ENCODE data around the gene CFAP100.

CFAP100 gene

GRCh38 chr3:126364731-126365301 is 29.9 kb upstream of the CFAP100 start:
- Histone ChIP-seq H3K27ac (ENCODE audit: low read depth, low read length) (no peak overlapping the region), H3K9ac (ENCODE audit: low read length in 5 of 5) (no peak overlapping the region), H3K4me1 (ENCODE audit: control insufficient read depth in 5 of 5, insufficient read depth in 5 of 5, low read length in 5 of 5) (peaks cover 0 to 10% (median 0%) of the 10 kb centered on the region in 5 donors), H3K27me3 (ENCODE audit: control insufficient read depth in 5 of 5, insufficient read depth in 4 of 5, low read length in 5 of 5) (peaks cover 0 to 9% (median 0%) of the 10 kb centered on the region in 5 donors), H3K4me3 (ENCODE audit: low read depth in 1 of 5, low read length in 5 of 5) (no peak overlapping the region), H3K36me3 (ENCODE audit: control insufficient read depth in 5 of 5, insufficient read depth in 5 of 5, low read length in 5 of 5) (no peaks in the 10 kb centered on the region), H3K9me3 (ENCODE audit: control insufficient read depth in 5 of 5, low read length in 5 of 5) (no peaks in the 10 kb centered on the region)

GRCh38 chr3:126365351-126366277 is 29.1 kb upstream of the CFAP100 start:
- Histone ChIP-seq H3K27ac (ENCODE audit: low read depth, low read length) (no peak overlapping the region), H3K4me3 (ENCODE audit: low read depth in 1 of 5, low read length in 5 of 5) (no peak overlapping the region), H3K9ac (ENCODE audit: low read length in 5 of 5) (no peak overlapping the region), H3K27me3 (ENCODE audit: control insufficient read depth in 5 of 5, insufficient read depth in 4 of 5, low read length in 5 of 5) (peaks cover 0 to 6% (median 0%) of the 10 kb centered on the region in 5 donors), H3K36me3 (ENCODE audit: control insufficient read depth in 5 of 5, insufficient read depth in 5 of 5, low read length in 5 of 5) (no peaks in the 10 kb centered on the region), H3K4me1 (ENCODE audit: control insufficient read depth in 5 of 5, insufficient read depth in 5 of 5, low read length in 5 of 5) (peaks cover 0 to 10% (median 0%) of the 10 kb centered on the region in 5 donors), H3K9me3 (ENCODE audit: control insufficient read depth in 5 of 5, low read length in 5 of 5) (no peaks in the 10 kb centered on the region)

GRCh38 chr3:126367316-126367805 is 27.3 kb upstream of the CFAP100 start:
- H3K36me3 ChIP-seq (ENCODE audit: control insufficient read depth in 5 of 5, insufficient read depth in 5 of 5, low read length in 5 of 5), result no peaks in the 10 kb centered on the region
- no peaks in the 10 kb centered on the region for H3K9me3 ChIP-seq (ENCODE audit: control insufficient read depth in 5 of 5, low read length in 5 of 5)
- no peaks in the 10 kb centered on the region for H3K27me3 ChIP-seq (ENCODE audit: control insufficient read depth in 5 of 5, insufficient read depth in 4 of 5, low read length in 5 of 5)
- no peak overlapping the region for H3K4me3 ChIP-seq (ENCODE audit: low read depth in 1 of 5, low read length in 5 of 5)
- no peak overlapping the region for H3K27ac ChIP-seq (ENCODE audit: low read depth, low read length)
- peaks cover 0 to 11% (median 0%) of the 10 kb centered on the region in 5 donors for H3K4me1 ChIP-seq (ENCODE audit: control insufficient read depth in 5 of 5, insufficient read depth in 5 of 5, low read length in 5 of 5)
- no peak overlapping the region for H3K9ac ChIP-seq (ENCODE audit: low read length in 5 of 5)

- Histone ChIP-seq H3K9ac (ENCODE audit: low read length in 5 of 5) (no peak overlapping the region), H3K27ac (ENCODE audit: low read depth, low read length) (no peak overlapping the region), H3K9me3 (ENCODE audit: control insufficient read depth in 5 of 5, low read length in 5 of 5) (no peaks in the 10 kb centered on the region), H3K27me3 (ENCODE audit: control insufficient read depth in 5 of 5, insufficient read depth in 4 of 5, low read length in 5 of 5) (no peaks in the 10 kb centered on the region), H3K4me1 (ENCODE audit: control insufficient read depth in 5 of 5, insufficient read depth in 5 of 5, low read length in 5 of 5) (peaks cover 6 to 32% (median 21%) of the 10 kb centered on the region in 5 donors), H3K36me3 (ENCODE audit: control insufficient read depth in 5 of 5, insufficient read depth in 5 of 5, low read length in 5 of 5) (no peaks in the 10 kb centered on the region), H3K4me3 (ENCODE audit: low read depth in 1 of 5, low read length in 5 of 5) (no peak overlapping the region)
Measured at GRCh38 chr3:126369490-126369889, 25.2 kb upstream of the CFAP100 start.

DNA sequence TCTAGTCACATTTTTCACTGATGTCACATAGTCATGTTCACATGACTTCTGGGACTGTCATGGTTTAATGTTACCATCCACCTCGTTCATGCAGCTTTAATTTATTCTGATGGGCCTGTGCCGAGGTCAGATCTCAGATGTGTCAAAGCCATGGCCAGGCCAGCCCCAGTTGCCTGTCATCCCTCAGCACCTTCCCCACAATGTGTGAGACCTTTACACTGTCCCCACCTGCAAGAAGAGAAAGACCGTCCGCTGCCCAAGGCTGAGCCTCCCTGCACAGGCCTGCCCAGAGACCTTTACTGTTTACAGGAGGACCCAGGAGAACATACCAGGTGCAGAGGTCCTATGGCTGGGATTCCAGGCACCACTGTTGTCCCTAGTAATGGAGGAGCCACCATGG is 24.7 kb upstream of the CFAP100 start:
- H3K4me1 ChIP-seq (ENCODE audit: control insufficient read depth in 5 of 5, insufficient read depth in 5 of 5, low read length in 5 of 5), result peaks cover 7 to 38% (median 27%) of the 10 kb centered on the region in 5 donors
- no peaks in the 10 kb centered on the region for H3K36me3 ChIP-seq (ENCODE audit: control insufficient read depth in 5 of 5, insufficient read depth in 5 of 5, low read length in 5 of 5)
- no peak overlapping the region for H3K27ac ChIP-seq (ENCODE audit: low read depth, low read length)
- no peak overlapping the region for H3K4me3 ChIP-seq (ENCODE audit: low read depth in 1 of 5, low read length in 5 of 5)
- H3K9me3 ChIP-seq (ENCODE audit: control insufficient read depth in 5 of 5, low read length in 5 of 5), result no peaks in the 10 kb centered on the region
- H3K27me3 ChIP-seq (ENCODE audit: control insufficient read depth in 5 of 5, insufficient read depth in 4 of 5, low read length in 5 of 5), result no peaks in the 10 kb centered on the region
- no peak overlapping the region for H3K9ac ChIP-seq (ENCODE audit: low read length in 5 of 5)

- Histone ChIP-seq H3K9me3 (ENCODE audit: control insufficient read depth in 5 of 5, low read length in 5 of 5) (no peaks in the 10 kb centered on the region), H3K36me3 (ENCODE audit: control insufficient read depth in 5 of 5, insufficient read depth in 5 of 5, low read length in 5 of 5) (no peaks in the 10 kb centered on the region), H3K9ac (ENCODE audit: low read length in 5 of 5) (no peak overlapping the region), H3K4me1 (ENCODE audit: control insufficient read depth in 5 of 5, insufficient read depth in 5 of 5, low read length in 5 of 5) (peaks cover 7 to 39% (median 32%) of the 10 kb centered on the region in 5 donors), H3K27ac (ENCODE audit: low read depth, low read length) (no peak overlapping the region), H3K4me3 (ENCODE audit: low read depth in 1 of 5, low read length in 5 of 5) (no peak overlapping the region), H3K27me3 (ENCODE audit: control insufficient read depth in 5 of 5, insufficient read depth in 4 of 5, low read length in 5 of 5) (no peaks in the 10 kb centered on the region)
Measured at GRCh38 chr3:126370606-126371005, 24.1 kb upstream of the CFAP100 start.

- Histone ChIP-seq H3K4me3 (ENCODE audit: low read depth in 1 of 5, low read length in 5 of 5) (no peak overlapping the region), H3K4me1 (ENCODE audit: control insufficient read depth in 5 of 5, insufficient read depth in 5 of 5, low read length in 5 of 5) (peaks cover 7 to 44% (median 38%) of the 10 kb centered on the region in 5 donors), H3K27me3 (ENCODE audit: control insufficient read depth in 5 of 5, insufficient read depth in 4 of 5, low read length in 5 of 5) (no peaks in the 10 kb centered on the region), H3K9ac (ENCODE audit: low read length in 5 of 5) (no peak overlapping the region), H3K9me3 (ENCODE audit: control insufficient read depth in 5 of 5, low read length in 5 of 5) (no peaks in the 10 kb centered on the region), H3K27ac (ENCODE audit: low read depth, low read length) (no peak overlapping the region), H3K36me3 (ENCODE audit: control insufficient read depth in 5 of 5, insufficient read depth in 5 of 5, low read length in 5 of 5) (no peaks in the 10 kb centered on the region)
Measured at GRCh38 chr3:126371096-126371705, 23.5 kb upstream of the CFAP100 start.

DNA sequence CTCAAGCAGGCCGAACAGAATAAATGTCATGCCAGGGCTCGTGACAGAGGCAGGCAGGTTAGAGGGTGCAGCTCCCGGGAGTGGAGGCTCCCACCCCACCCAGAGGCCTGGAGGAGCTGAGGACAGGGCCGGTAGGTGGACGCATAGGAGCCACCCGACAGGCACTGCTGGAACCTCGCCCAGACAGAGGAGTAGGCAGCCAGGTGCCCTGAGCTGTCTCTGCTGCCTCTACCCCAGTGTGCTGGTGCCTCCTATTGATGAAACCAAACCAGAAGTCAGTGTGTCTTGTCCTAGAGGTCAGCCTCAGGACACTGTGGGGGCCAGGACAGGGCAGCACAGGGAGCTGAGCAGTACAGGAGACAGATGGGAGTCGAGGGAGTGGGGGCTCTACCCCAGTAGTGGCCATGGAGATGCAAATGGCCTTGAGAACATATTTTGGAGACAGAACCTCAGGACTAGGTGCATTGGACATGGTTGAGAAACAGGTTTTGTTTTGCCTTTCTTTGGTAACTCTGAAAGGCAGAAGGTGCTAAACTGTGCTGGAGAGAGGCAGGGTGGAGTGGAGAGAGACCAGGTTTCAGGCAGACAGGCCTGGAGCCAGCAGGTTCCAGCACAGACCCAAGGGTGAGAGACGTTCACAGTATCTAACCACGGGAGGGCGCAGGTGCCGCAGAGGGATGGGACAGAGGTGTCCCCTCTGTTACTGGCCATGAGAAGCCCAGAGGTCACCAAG is 22.1 kb upstream of the CFAP100 start:
- Histone ChIP-seq H3K36me3 (ENCODE audit: control insufficient read depth in 5 of 5, insufficient read depth in 5 of 5, low read length in 5 of 5) (no peaks in the 10 kb centered on the region), H3K27me3 (ENCODE audit: control insufficient read depth in 5 of 5, insufficient read depth in 4 of 5, low read length in 5 of 5) (no peaks in the 10 kb centered on the region), H3K4me3 (ENCODE audit: low read depth in 1 of 5, low read length in 5 of 5) (no peak overlapping the region), H3K4me1 (ENCODE audit: control insufficient read depth in 5 of 5, insufficient read depth in 5 of 5, low read length in 5 of 5) (peaks cover 7 to 50% (median 46%) of the 10 kb centered on the region in 5 donors), H3K9me3 (ENCODE audit: control insufficient read depth in 5 of 5, low read length in 5 of 5) (no peaks in the 10 kb centered on the region), H3K27ac (ENCODE audit: low read depth, low read length) (no peak overlapping the region), H3K9ac (ENCODE audit: low read length in 5 of 5) (no peak overlapping the region)

GRCh38 chr3:126373146-126373613 is 21.5 kb upstream of the CFAP100 start:
- H3K9ac ChIP-seq (ENCODE audit: low read length in 5 of 5), result no peak overlapping the region
- peaks cover 7 to 50% (median 46%) of the 10 kb centered on the region in 5 donors for H3K4me1 ChIP-seq (ENCODE audit: control insufficient read depth in 5 of 5, insufficient read depth in 5 of 5, low read length in 5 of 5)
- no peak overlapping the region for H3K27ac ChIP-seq (ENCODE audit: low read depth, low read length)
- no peak overlapping the region for H3K4me3 ChIP-seq (ENCODE audit: low read depth in 1 of 5, low read length in 5 of 5)
- H3K9me3 ChIP-seq (ENCODE audit: control insufficient read depth in 5 of 5, low read length in 5 of 5), result no peaks in the 10 kb centered on the region
- H3K36me3 ChIP-seq (ENCODE audit: control insufficient read depth in 5 of 5, insufficient read depth in 5 of 5, low read length in 5 of 5), result no peaks in the 10 kb centered on the region
- no peaks in the 10 kb centered on the region for H3K27me3 ChIP-seq (ENCODE audit: control insufficient read depth in 5 of 5, insufficient read depth in 4 of 5, low read length in 5 of 5)
